ENCODE results near the gene ATG2B.

The ATG2B gene

GRCh38 chr14:96304956-96305355 is 58.2 kb downstream of the ATG2B start:
- no peak for DNase-seq

DNA sequence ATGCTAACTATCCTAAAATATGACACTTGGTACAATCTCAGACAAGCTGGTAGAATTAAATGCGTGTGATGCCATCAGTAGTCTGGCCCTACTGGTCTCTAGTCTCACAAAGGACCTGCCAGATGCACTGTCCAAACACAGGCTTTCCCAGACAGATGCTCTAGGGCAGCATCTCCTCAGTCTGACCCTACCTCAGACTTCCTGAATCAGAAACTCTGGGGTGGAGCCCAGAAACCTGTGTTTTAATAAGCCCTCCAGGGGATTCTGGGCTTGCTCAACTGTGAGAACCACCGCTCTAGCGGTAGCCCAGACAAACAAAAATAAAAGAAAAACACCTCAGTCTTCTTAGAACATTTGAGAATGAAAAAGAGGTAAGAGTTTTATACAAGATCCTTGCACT is 59.2 kb downstream of the ATG2B start:
- no peak for DNase-seq

- no peak for DNase-seq
Measured at GRCh38 chr14:96299441-96299840, 63.7 kb downstream of the ATG2B start.

DNA sequence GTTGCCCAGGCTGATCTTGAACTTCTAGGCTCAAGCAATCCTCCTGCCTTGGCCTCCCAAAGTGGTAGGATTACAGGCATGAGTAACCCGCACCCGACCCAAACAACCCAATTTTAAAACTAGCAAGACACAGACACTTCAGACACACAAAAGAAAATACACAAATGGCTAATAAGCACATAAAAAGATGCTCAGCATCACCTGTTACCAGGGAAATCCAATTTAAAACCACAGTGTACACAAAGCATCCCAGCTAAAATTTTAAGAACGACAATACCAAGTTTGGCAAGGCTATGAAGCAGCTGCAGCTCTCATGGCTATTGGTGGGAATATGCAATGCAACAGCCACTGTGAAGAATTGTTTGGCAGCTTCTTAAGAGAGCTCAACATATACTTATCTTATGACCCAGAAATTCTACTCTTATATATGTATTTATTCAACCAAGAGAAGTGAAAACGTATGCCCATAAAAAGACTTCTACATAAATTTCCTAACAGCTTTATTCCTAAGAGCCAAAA is 65.1 kb downstream of the ATG2B start:
- DNase-seq, result no peak

DNA sequence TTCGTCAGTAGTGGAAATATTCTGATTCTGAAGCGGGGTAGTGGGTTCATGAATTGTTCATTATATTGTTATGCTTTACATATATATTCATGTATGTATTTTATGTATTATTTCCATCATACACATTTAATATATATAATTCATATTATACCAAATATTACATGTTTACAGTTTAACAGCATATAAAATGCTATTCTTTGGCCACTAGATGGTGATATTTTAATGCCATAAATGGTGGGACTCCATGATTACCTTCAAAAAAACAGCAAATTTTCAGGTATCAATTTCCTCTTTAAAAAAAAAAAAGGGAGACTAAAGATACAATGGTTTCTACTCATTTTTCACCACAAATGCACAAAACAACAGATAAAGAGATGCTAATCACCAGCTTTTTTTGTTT is 66.1 kb downstream of the ATG2B start:
- peak; percentile 20 to 30 for DNase-seq

DNA sequence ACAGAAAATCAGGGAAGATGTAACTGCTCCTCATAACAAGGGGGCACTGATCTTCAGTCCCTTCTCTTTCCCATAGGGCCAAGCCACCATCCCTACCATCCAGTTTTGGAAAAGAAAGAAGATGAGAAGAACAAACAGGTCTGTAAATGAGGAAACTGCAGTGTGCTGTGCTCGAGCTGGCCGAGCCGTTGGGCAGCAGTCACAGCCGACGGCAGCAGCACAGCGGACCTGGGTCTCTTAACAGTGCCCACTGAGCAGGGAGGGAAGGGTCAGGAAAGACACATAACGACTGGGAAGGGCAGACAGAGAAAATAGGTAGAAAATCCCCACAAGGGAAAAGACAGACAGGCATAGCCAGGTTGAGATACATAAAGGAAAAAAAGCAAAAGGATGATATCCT is 68.9 kb downstream of the ATG2B start:
- no peak for DNase-seq

DNA sequence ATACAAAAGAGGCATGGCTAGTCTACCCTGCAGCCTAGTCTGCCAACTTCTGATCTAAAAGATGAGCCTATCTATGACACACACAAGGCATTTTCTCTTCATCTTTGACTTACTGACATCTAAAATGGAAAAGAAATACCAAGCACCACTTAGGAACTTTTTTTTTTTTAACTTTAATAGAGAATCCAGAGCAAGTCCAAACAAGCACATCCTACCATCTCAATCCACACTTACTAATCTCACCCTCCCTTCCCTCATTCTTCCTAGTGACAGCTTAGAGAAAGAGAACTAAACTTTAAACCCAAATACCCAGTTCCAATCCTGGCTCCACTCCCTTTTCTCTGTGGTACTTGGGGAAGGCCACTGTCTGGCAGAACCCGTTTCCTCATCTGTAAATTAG is 75.3 kb downstream of the ATG2B start:
- no peak for DNase-seq

DNA sequence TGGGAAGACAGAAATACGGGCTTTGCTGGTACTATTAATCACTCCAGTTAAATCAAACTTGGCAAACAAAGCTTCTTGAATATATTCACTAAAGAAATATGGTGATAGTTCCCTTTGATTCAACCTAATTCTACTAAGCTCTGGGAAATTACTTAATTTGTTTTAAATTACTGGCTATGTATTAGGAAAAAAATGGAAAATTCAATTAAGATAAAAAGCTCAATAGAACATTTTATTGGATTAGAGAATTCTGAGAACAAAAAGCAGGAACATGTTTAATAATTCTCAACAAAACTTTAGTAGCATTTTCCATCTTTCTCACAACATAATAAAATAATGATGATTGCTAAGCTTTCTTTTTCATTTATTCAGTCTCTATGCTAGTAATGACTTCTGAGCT is 76.9 kb downstream of the ATG2B start:
- no peak for DNase-seq

DNA sequence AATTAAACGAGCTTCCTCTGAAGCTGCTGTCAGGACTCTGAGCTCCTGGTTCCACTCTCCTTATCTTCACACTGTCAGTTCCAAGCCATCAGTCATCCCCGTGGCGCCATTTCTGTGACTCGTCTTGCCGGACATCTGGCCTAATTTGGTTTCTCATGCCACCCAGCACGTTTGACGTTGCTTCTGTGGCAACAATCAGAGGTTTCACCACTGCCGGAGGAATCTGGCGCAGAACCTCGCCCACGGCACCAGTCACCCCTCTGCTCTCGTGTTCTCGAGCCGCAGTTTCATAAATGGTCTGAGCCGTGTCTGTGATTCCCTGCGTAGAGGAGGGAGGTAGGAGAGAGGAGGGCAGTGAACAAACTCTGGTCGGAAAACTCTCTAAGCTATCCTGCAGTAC is 77.5 kb downstream of the ATG2B start:
- DNase-seq, result no peak

- no peak for DNase-seq
Measured at GRCh38 chr14:96284430-96284829, 78.7 kb downstream of the ATG2B start.

- DNase-seq, result no peak
Measured at GRCh38 chr14:96284008-96284407, 79.1 kb downstream of the ATG2B start.

DNA sequence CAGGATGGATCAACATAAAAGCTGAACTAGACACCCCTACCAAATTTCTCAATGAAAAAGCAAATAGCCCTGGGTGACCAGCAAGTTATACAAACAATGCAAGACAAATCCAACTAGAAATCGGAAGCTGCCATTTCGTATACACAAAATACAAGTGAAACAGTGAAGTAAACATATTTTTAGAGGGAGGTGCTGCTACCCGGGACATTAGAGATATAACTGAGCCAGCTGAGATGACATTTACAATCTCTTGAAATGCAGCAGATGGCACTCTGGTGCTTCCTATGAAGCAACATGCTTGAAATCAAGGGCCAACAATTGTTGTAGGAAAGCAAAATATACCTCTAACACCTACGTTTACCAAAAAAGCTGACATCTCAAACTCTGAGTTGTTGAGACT is 81.7 kb downstream of the ATG2B start:
- DNase-seq, result no peak

- DNase-seq, result no peak
Measured at GRCh38 chr14:96280104-96280503, 83.0 kb downstream of the ATG2B start.

GRCh38 chr14:96279564-96279963 is 83.6 kb downstream of the ATG2B start:
- no peak for DNase-seq

- DNase-seq, result no peak
Measured at GRCh38 chr14:96277890-96278289, 85.3 kb downstream of the ATG2B start.

DNA sequence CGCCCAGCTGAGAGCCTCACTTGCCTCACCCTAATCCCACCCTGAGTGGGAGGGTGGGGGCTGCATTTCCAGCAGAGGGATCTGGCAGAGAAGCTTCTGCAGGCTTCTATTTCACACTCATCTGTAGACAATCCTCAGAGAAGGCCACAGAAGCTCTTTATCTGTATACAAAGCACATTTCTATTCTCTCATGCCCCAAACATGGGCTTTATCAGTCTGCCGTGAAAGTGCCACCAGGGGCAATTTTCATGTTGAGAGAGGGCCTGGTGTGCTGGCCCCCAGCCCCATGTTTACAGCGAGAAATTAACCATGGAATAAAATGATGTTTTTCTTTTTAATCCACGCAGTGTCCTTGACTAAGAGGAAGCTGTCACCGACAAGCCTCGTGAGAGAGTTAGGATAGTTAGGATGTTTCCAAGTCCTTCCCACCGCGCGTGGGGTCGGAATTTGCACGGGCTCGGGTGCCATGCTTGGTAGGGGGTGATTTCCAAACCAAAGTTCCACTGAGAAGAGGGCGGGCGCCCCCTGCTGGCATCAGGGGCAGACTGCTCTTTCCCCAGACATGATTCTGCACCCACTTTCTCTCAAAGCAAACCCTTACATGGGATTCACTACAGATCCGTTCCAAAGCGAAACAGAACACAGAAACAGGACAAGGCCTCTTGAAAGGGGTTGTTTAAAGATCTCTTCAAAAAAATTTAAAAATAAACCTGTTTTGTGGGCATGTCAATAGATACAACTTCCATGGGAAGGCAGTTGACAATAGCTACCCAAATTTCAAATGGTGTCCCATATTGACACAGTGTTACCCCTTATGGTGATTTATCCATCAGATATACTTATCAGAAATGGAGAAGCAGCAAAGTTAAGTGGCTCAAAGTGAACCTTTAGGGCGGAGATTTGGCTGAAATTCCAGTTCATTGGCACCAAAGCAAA is 87.7 kb downstream of the ATG2B start:
- peak; percentile 19 to 71 for DNase-seq

GRCh38 chr14:96274543-96274942 is 88.6 kb downstream of the ATG2B start:
- DNase-seq, result no peak

- DNase-seq, result no peak
Measured at GRCh38 chr14:96274122-96274521, 89.0 kb downstream of the ATG2B start.

- DNase-seq, result no peak
Measured at GRCh38 chr14:96273629-96274028, 89.5 kb downstream of the ATG2B start.

DNA sequence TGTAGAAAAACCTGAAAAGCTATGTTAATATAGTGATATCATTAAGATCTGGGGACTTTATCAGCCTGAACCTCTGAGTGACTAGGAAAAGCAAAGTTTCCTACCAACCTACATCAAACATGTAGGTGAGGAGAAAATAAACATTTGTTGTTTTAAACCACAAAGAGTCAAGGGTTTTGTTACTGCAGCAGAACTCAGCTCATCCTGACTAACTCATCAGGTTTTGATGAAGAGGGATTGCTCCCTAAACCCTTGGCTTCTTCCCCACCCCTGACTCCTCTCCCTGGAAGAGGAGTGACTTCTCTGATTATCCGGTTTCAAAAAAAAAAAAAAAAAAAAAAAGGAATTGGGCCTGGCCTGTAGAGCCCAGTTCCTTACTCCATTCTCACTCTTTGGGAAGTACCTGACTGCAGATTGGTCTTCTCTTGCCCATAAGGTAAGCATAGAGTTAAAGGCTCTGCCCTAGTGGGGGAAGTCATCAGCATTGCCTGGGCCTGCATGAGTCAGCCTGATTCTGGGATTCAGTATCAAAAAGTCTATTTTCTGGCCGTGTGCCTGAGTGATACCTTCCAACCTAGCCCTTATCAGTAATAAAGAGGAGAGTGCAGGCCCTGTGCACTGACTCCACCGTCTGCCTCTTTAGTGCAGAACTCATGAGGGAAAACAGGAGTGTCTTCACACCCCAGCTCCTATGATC is 90.2 kb downstream of the ATG2B start:
- no peak for DNase-seq

DNA sequence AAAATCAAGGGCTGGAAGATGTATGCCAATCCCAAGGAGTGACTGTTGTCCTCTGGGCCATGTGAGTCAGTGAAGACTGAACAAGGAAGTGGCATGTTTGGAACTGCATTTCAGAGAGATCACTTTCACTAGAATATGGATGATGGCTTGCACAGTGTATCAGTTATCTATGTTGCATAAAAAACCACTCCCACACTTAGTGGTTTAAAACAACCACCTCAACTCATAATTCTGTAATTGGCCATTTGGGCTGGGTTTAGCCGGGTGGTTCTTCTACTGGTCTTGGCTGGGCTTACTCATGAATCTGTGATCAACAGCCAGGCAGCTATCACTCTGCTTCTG is 91.7 kb downstream of the ATG2B start:
- no peak for DNase-seq

GRCh38 chr14:96270565-96271420 is 92.3 kb downstream of the ATG2B start:
- DNase-seq, result no peak

DNA sequence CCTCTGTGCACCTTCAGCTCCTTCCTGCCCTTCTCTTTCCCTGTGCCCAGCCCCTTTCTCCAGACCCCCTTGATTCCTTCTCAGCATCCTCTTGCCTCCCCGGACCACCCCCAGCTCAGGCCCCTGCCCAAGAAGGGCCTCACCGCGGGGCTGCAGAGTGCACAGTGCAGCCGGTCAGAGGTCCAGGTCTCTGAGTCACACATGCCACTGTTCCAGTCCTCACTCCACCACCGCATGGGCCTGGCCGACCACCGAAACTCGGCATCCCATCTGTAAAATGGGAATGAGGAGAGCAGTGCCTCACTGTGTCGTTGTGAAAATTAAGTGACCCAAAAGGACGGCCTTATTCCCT is 93.8 kb downstream of the ATG2B start:
- DNase-seq, result no peak

Data from inflammatory macrophage treated with lipopolysaccharide for 1 hour (primary cell).